Activated T-helper 2 cell treated with anti-CD3 and anti-CD28 coated beads, Interferon-gamma antibody, Interleukin-2, Interleukin-4, amounts not matched to agents 10 μg/mL and 5 μg/mL and 100 μg/mL, durations not matched to agents 14 hours and 24 hours and 36 hours (primary cell): Measurements from ENCODE around the gene UCP2. TPM values are rescaled to one million over a fixed set of nuclear protein-coding genes. Genes with fewer than 3 reads are reported as not detected.
A peak's percentile ranks its signal among the peaks of the same experiment; 100 is the strongest.

Source experiments
- DNase-seq: peaks from one replicate; pipeline ENCODE4 v3.0.0; 2021; ENCODE audit warnings: low spot score
- H3K27ac Mint-ChIP-seq: one replicate; pipeline ENCODE4 v1.8.0; 2021; ENCODE audit warnings: mixed read lengths
- H3K27me3 Mint-ChIP-seq: one replicate; pipeline ENCODE4 v1.8.0; 2021; ENCODE audit warnings: low read depth, mixed read lengths
- H3K36me3 Mint-ChIP-seq: one replicate; pipeline ENCODE4 v1.8.0; 2021; ENCODE audit warnings: low read depth, mixed read lengths
- H3K4me1 Mint-ChIP-seq: one replicate; pipeline ENCODE4 v1.8.0; 2021; ENCODE audit warnings: low read depth, mixed read lengths
- H3K4me3 Mint-ChIP-seq: one replicate; pipeline ENCODE4 v1.8.0; 2021; ENCODE audit warnings: low read depth, mild to moderate bottlenecking, moderate library complexity, mixed read lengths
- H3K9me3 Mint-ChIP-seq: one replicate; pipeline ENCODE4 v1.8.0; 2021; ENCODE audit warnings: mixed read lengths
- intact Hi-C: fragments of 100-400 bp; cut with micrococcal nuclease; formaldehyde crosslinking; loops from one replicate; pipeline ENCODE4 v1.15.1; 2023
- total RNA-seq: library from RNA; stranded (reverse); gene quantifications from 2 replicates; pipeline ENCODE4 v1.2.3, GENCODE V29; 2022

Gene UCP2
- total RNA-seq, 1 donor from 2014 or later: 429 TPM

DNA sequence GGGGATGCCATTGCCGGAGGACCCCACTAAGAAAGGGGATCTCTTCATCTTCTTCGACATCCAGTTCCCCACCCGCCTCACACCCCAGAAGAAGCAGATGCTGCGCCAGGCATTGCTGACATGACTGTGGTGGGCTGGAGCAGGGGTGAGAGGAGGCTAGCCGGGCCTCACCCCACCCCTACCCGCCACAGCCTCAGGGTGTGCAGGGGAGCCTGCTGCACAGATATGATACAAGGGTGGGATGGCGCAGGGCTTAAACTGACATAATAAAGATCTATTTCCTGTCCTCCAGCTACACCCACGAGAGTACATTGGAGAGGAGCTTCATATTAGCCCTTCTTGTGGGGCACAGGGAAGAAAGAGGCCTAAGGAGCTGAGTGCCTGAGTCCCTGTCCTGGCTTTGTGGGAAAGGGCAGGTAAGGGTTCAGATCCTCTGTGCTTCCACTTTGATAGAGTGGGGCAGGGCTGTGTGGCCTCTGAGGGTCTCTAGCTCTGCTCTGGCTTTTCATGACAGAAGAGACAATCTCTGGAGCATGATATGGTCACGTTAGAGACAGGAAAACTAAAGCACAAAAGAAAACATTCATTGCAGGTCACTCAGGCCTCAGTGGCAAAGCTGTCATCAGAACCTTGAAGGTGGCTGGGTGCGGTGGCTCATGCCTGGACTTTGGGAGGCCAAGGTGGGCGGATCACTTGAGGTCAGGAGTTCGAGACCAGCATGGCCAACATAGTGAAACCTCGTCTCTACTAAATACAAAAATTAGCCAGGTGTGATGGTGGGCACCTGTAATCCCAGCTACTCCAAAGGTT, 12.4 kb downstream of the UCP2 start:
- H3K27me3 Mint-ChIP-seq: no peaks in the 10 kb centered on the region
- no peak overlapping the region for H3K4me3 Mint-ChIP-seq
- H3K4me1 Mint-ChIP-seq: peaks cover 53% of the 10 kb centered on the region
- peak overlapping the region; percentile 65 for H3K27ac Mint-ChIP-seq
- intact Hi-C loops: loop anchor here (10.0 kb wide), 1 partner anchor 265 kb away; no protein-coding TSS in a partner anchor
- H3K36me3 Mint-ChIP-seq: peaks cover 26% of the 10 kb centered on the region
- H3K9me3 Mint-ChIP-seq: no peaks in the 10 kb centered on the region
- no peak for DNase-seq

DNA sequence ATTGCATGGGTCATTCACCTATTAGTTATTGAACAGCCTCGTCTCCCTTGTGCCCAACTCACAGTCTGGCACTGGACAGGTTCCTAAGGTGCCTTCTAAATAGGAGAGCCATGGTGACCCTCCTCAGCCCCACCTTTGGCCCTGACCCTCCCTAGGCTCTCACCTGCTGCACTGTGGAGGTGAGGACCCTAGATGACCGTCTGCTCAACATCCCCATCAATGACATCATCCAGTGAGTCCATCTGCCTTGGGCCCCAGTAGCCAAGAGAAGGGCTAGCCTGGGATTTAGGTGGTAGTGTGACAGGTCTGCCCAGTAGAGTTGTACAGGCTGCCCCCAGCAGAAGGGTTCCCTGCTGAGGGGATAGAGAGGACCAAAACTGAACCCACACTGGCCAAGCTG, 13.6 kb downstream of the UCP2 start:
- H3K4me1 Mint-ChIP-seq: peaks cover 48% of the 10 kb centered on the region

DNA sequence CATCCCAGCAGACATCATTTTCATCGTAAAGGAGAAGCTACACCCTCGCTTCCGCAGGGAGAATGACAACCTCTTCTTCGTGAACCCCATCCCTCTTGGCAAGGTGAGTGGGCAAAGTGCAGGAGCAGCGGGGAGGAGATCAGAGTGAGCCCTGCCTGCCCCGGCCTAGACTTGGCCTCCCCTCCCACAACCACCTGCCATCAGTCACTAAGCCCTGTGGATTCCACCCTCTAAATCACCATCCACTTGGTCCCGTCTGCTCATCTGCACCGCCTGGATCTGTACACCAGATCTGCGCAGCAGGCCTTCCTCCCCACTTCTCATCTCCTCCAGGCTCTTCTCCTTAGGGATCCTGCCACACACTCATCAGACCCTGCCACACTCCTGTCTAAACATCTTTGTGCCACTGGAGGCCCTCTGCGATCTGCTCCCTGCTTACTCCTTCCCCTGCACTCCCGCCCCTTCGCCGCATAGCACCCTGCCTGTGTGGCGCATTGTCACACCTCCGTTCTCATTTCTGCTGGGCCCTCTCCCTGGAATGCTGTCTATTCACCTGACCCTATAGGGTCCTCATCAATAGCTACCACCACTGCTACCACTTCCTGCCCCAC, 14.2 kb downstream of the UCP2 start:
- H3K4me1 Mint-ChIP-seq: peaks cover 45% of the 10 kb centered on the region
- intact Hi-C loops: loop anchor here (10.0 kb wide), 1 partner anchor 266 kb away; no protein-coding TSS in a partner anchor
- peak overlapping the region; percentile 7 for H3K27ac Mint-ChIP-seq
- H3K27me3 Mint-ChIP-seq: no peaks in the 10 kb centered on the region
- H3K36me3 Mint-ChIP-seq: peaks cover 10% of the 10 kb centered on the region
- no peak for DNase-seq
- H3K4me3 Mint-ChIP-seq: no peak overlapping the region
- H3K9me3 Mint-ChIP-seq: no peaks in the 10 kb centered on the region

More for the DNA sequence above, 13.6 kb downstream of the UCP2 start:
- intact Hi-C loops: loop anchor here (10.0 kb wide), 1 partner anchor 266 kb away; no protein-coding TSS in a partner anchor
- H3K27me3 Mint-ChIP-seq: no peaks in the 10 kb centered on the region
- H3K36me3 Mint-ChIP-seq: peaks cover 15% of the 10 kb centered on the region
- no peaks in the 10 kb centered on the region for H3K9me3 Mint-ChIP-seq
- H3K4me3 Mint-ChIP-seq: no peak overlapping the region
- peak overlapping the region; percentile 7 for H3K27ac Mint-ChIP-seq
- DNase-seq: no peak

DNA sequence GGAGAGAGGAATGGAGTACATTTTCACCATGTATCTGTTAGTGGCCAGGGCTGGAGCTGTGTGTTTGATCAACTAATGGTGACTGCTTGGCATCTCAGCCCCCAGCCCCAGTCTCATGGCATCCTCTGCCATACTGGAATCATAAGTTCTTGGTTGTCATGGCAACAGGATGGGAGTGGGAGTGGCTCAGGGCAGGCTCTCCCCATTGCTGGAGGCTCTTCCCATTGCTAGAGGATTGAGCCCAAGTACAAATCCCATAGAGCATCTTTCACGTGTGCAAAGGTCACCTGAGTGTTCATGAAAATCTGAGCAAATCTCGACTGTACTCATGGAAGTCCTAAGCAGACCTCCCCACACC, 16.9 kb downstream of the UCP2 start:
- H3K27ac Mint-ChIP-seq: no peak overlapping the region
- no peaks in the 10 kb centered on the region for H3K36me3 Mint-ChIP-seq
- intact Hi-C loops: loop anchor here (10.0 kb wide), 1 partner anchor 269 kb away; no protein-coding TSS in a partner anchor
- H3K9me3 Mint-ChIP-seq: no peaks in the 10 kb centered on the region
- no peak overlapping the region for H3K4me3 Mint-ChIP-seq
- H3K27me3 Mint-ChIP-seq: no peaks in the 10 kb centered on the region
- no peak for DNase-seq
- H3K4me1 Mint-ChIP-seq: peaks cover 29% of the 10 kb centered on the region

DNA sequence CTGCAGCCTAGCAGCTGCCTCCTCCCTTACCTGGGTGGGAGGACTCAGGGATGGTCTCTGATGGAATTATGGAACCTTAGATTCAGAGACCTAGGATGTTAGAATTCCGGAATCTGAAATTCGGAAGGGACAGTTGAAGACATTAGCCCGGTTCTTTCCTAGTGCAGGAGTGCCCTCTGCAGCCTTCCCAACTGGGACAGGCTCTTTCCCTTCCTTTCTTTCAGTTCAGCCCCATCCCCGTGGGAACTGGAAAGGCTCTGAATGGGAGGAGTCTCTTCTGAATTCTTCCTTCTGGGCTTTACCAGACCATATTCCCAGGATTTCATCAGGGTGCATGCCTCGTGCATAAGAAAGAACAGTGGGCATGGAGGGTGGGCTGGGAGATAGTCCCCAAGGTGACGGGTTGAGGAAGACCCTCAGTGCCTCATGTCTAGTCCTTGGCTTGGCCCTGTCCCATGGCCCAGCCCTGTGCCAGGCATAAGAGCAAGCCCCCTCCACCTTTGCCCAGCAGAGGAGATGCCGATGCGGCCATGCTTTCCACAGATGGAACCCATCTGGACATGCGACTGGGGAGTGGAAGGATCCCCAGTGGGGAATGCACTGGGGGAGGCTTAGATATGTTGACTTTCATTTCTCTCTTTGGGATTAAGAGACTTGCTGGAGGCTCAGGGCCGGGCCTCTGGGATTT, 17.4 kb downstream of the UCP2 start:
- no peaks in the 10 kb centered on the region for H3K9me3 Mint-ChIP-seq
- intact Hi-C loops: loop anchor here (10.0 kb wide), 1 partner anchor 270 kb away; no protein-coding TSS in a partner anchor

DNA sequence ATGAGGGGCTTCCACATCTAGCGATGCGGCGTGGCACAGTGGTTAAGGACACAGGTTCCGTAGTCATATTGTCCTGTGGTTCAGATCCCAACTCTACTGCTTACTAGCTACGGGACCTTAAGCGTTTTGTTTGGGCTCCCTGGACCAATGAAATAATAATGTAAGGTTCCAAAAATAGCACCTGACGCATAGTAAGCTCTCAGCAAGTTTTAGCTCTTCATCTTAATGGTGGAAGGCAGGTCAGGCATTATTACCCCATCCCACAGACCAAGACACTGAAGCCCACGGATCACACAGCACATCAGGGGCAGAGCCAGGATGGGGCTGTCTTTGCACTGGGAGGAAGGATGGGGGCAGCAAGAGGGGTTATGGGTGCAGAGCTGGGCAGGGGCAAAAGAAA, 18.8 kb downstream of the UCP2 start:
- Mint-ChIP-seq H3K9me3 (no peaks in the 10 kb centered on the region), H3K36me3 (no peaks in the 10 kb centered on the region), H3K27ac (no peak overlapping the region), H3K4me3 (no peak overlapping the region), H3K4me1 (peaks cover 15% of the 10 kb centered on the region), H3K27me3 (no peaks in the 10 kb centered on the region)
- no peak for DNase-seq
- intact Hi-C loops: loop anchor here (1.0 to 10.0 kb wide), 4 partner anchors 126 to 357 kb away; no protein-coding TSS in a partner anchor

More for the DNA sequence above, 17.4 kb downstream of the UCP2 start:
- Mint-ChIP-seq H3K27ac (no peak overlapping the region), H3K4me1 (peaks cover 27% of the 10 kb centered on the region), H3K4me3 (peak overlapping the region; percentile 57), H3K27me3 (no peaks in the 10 kb centered on the region), H3K36me3 (no peaks in the 10 kb centered on the region)
- DNase-seq: no peak

DNA sequence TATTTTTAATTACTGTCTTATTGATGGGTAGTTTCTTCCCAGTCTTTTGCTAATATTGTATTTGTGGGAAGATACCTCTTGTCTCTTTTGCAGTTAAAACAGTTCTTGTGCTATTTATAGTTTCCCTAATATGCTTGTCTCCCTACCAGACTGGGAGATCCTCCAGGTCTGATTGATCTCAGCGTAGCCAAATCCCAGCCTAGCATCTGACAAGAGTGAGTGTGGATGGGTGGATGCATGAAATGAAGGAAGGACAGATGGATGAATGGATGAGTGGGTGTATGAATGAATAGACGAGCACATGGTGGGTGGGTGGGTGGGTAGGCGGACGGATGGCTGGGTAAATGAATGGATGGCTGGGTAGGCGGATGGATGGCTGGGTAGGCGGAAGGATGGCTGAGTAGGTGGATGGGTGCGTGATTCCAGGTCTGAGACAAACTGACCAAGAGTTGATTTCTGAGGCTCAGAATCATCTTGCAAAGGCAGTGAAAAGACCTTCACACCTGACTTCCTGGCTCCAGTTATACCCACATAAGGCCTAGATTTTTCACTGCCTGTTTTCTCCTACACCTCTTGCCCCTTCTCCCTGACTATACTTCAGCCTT, 20.4 kb downstream of the UCP2 start:
- intact Hi-C loops: loop anchor here (10.0 kb wide), 1 partner anchor 273 kb away; no protein-coding TSS in a partner anchor
- Mint-ChIP-seq H3K4me3 (no peak overlapping the region), H3K9me3 (no peaks in the 10 kb centered on the region), H3K36me3 (no peaks in the 10 kb centered on the region), H3K27me3 (peaks cover 4% of the 10 kb centered on the region), H3K27ac (no peak overlapping the region), H3K4me1 (peaks cover 10% of the 10 kb centered on the region)
- no peak for DNase-seq

DNA sequence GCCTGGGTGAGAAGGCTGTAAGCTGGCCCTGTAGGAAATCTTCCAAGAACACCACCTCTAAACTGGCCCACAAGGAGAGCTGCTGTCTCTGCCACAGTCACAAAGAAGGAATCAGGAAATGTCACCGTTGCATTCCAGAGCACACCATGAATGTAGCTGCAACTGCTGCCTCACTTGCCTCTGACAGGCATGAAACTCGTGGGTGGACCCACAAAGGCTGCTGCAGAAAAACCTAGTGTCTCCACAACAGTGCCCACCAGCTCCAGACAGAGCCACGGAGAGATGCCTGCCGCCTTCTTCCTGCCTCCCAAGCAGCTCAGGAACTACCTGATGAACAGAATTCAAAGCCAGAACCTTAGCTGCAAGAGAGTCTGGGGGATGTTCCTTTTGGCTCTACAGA, 21.3 kb downstream of the UCP2 start:
- Mint-ChIP-seq H3K9me3 (no peaks in the 10 kb centered on the region), H3K4me1 (peaks cover 10% of the 10 kb centered on the region), H3K4me3 (no peak overlapping the region), H3K27me3 (peaks cover 7% of the 10 kb centered on the region), H3K36me3 (no peaks in the 10 kb centered on the region), H3K27ac (no peak overlapping the region)
- DNase-seq: no peak
- intact Hi-C loops: loop anchor here (10.0 kb wide), 1 partner anchor 273 kb away; no protein-coding TSS in a partner anchor

DNA sequence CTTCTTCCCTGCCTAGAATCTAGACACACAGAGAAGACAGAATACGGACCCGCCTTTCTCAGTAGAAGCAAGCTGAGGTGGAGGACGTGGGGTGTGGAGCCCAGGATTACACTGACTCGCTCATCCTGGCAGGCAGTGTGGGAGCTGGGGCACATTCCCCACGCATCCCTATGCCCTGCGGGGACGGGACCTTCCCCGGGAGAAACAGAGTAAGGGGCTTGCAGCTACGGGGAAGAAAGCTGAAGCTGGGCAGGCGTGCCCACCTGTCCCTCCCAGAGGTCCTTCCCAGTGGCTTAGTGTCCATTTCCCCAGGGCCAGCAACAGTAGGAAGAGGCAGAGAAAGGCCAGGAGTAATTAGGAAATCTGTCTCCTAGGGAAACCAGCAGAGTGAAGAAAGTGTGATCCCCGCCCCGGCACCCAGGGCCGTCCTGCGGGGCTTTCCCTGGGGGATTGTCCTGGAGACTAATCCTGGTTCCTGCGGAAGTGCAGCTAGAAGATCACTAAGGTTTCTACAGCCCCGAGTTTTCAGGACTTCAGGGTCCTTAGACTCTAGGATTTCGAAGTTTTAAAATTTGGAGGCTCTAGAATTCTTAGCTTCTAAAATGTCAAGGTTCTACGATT, 24.0 kb downstream of the UCP2 start:
- H3K4me3 Mint-ChIP-seq: no peak overlapping the region
- H3K36me3 Mint-ChIP-seq: no peaks in the 10 kb centered on the region
- intact Hi-C loops: no loop called here
- no peaks in the 10 kb centered on the region for H3K9me3 Mint-ChIP-seq
- H3K27me3 Mint-ChIP-seq: peaks cover 13% of the 10 kb centered on the region
- H3K27ac Mint-ChIP-seq: no peak overlapping the region
- peaks cover 3% of the 10 kb centered on the region for H3K4me1 Mint-ChIP-seq
- DNase-seq: no peak

DNA sequence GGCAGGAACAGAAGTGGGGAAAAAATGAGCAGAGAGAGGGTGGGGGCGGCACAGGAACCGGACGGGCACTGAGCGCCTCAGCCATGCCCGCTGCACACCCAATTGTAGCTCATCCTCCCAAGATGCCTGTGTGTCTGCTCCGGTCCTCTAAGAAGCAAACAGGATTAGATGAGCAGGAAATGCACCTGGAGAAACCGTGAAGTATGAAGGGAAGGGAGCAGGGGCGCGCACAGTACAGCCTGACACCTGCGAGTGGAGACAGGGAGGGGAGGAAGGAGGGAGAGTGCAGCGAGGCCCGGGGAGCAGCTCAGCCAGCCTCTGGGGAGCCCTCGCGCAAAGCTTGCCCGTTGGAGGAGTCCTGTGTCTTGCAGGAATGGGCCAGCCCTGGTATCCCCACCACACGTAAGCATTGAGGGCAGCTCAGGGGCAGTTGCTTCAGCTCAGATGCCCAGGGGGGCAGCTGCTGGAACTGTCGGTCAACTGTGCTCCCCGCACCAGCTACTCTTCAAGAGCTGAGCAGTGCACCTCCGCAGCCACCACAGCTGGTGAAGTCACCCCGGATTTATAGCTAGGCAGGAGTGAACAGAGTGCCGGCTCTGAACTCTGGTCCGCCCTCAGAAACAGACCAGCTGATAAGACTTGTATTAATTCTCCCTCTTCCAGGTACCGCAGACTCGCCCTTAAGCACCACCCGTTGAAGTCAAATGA, 24.8 kb downstream of the UCP2 start:
- H3K9me3 Mint-ChIP-seq: no peaks in the 10 kb centered on the region
- H3K4me3 Mint-ChIP-seq: no peak overlapping the region
- peaks cover 3% of the 10 kb centered on the region for H3K4me1 Mint-ChIP-seq
- H3K27me3 Mint-ChIP-seq: peaks cover 13% of the 10 kb centered on the region
- H3K36me3 Mint-ChIP-seq: no peaks in the 10 kb centered on the region
- DNase-seq: no peak
- H3K27ac Mint-ChIP-seq: no peak overlapping the region
- intact Hi-C loops: no loop called here

DNA sequence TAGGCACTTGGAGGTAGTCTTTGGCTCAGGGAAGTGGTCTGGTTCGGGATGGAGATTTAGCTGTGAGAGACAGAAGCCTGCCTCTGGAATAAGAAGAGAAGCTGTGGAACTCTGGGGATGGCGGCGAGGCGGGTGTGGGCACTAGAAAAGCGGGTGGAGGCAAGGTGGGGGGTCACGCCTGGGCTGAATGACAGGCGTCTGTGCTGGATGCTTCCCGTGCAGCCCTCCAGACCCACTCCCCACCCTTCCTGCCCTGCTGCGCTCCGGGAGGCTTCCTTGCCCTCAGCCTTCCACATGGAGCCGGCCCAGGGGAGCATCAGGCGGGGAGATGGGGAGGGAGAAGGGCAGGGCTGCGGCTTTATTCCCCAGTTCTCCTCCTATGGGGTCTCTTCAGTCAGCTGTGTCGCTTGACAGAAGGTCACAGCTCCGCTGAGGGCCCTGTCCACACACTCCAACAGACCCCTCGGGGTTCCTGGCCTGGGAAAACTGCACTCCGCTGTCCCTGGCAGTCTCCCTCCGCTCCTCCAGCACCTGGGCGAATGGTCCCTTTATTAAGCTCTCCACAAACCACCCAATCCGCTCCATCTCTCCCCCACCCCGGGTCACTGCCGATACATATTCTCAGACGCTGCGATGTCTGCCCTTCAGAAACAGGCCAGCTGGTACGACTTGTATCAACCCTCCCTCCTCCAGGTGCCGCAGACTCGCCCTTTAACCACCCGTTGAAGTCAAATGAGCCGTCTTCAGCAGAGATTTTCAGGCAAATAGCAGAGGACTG, 25.6 kb downstream of the UCP2 start:
- peaks cover 13% of the 10 kb centered on the region for H3K27me3 Mint-ChIP-seq
- no peaks in the 10 kb centered on the region for H3K9me3 Mint-ChIP-seq
- H3K4me3 Mint-ChIP-seq: no peak overlapping the region
- intact Hi-C loops: no loop called here
- no peaks in the 10 kb centered on the region for H3K36me3 Mint-ChIP-seq
- H3K4me1 Mint-ChIP-seq: peaks cover 3% of the 10 kb centered on the region
- DNase-seq: no peak
- no peak overlapping the region for H3K27ac Mint-ChIP-seq
